ENCODE measurements around the gene RAD9A.

The RAD9A gene

DNA sequence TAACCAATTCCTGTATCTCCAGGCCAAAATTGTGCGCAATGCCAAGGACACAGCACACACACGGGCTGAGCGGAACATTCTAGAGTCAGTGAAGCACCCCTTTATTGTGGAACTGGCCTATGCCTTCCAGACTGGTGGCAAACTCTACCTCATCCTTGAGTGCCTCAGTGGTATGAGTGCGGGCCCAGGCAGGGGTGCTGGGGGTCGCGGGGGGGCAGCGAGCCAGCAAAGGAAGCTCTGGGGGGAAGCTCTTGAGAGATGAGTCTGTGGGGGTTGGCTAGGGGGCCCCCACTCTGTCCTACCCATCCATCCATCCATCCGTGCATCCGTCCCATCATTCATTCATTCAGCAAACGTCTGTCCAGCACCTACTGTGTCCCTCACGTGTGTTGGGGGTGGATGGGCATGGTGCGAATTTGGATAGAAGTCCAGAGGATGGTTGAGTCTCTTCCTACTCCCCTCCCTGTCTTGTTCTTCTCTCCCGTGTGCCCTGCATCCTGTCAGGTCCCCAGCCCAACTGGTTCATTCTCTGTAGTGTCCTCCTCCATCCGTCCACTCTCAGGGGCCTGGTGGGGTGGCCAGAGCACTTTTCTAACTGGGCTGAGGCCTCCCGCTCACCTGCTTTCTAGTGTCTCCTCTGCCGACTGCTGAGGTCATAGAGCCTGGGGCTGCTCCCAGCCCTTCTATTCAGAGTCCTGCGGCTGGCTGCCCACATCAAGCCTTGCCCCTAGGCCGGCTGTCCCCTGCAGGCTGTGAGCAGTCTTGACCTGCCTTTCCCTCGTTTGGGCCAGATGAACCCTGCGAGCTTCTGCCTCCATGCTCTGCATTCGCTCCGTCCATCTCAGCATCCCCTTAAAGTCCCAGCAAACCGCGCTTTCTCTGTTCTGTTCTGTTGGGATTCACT is 39.8 kb downstream of the RAD9A start:
- H3K4me3 Mint-ChIP-seq, result peak overlapping the region in 1 of 2 donors; percentile 17
- peaks cover 81% of the 10 kb centered on the region for H3K4me1 Mint-ChIP-seq
- no peaks in the 10 kb centered on the region for H3K9me3 Mint-ChIP-seq
- DNase-seq (no peak), ATAC-seq (no peak)
- peak overlapping the region; percentile 10 to 86 for H3K27ac Mint-ChIP-seq
- H3K27me3 Mint-ChIP-seq, result no peaks in the 10 kb centered on the region

DNA sequence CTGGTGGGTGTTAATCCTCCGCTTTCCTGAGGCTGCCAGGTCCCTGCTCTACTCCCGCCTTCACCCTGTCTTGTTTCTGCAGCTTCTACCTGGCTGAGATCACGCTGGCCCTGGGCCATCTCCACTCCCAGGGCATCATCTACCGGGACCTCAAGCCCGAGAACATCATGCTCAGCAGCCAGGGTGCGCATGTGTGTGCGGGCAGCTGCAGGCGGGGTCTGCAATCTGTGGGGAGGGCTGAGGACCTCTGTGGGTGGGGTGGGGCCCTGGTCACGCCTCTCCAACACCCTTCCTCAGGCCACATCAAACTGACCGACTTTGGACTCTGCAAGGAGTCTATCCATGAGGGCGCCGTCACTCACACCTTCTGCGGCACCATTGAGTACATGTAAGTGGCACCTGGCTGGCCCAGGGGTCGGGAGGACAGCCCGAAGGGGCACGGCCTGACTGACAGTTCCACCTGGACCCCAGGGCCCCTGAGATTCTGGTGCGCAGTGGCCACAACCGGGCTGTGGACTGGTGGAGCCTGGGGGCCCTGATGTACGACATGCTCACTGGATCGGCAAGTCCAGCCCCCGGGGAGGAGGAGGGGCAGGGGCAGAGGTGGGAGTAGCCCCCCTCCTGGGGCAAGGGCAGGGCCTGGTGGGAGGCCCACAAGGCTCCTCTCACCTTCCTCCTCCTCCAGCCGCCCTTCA is 41.0 kb downstream of the RAD9A start:
- no peaks in the 10 kb centered on the region for H3K27me3 Mint-ChIP-seq
- peak overlapping the region in 1 of 2 donors; percentile 86 for H3K27ac Mint-ChIP-seq
- H3K4me1 Mint-ChIP-seq, result peaks cover 76% of the 10 kb centered on the region
- DNase-seq (no peak), ATAC-seq (no peak)
- peak overlapping the region in 1 of 2 donors; percentile 85 for H3K4me3 Mint-ChIP-seq
- no peaks in the 10 kb centered on the region for H3K9me3 Mint-ChIP-seq

DNA sequence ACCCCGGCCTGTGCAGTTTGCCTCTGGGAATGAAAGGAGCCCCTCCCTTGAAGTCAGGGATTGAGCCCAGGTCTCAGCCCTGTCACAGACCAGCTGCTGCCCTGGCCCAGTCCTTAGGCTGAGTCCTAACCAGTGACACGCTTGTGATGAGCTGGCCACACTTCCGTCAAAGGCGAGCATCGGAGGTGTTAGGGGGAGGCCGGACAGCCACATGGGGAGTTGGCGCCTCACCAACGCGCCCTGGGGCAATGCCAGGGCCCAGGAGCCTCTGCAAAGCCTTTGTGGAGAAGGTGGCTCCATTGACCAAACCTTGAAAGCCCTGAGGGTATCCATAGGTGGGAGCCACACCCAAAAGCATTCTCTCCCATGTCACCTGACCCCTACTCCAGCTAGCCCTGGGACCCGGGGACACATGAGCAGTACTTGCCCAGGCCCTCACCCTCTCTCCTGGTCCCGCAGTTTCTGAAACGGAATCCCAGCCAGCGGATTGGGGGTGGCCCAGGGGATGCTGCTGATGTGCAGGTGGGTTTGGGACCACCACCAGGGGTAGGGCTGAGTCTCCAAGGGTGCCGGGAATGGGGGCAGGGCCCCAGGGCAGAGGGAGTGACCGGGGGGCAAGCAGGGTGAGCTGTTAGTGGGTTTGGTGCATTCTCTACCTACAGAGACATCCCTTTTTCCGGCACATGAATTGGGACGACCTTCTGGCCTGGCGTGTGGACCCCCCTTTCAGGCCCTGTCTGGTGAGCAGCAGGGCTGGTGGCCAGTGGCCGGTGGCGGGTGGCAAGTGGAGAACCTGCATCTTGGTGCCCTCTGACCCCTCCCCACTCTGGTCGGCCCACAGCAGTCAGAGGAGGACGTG is 42.0 kb downstream of the RAD9A start:
- H3K27me3 Mint-ChIP-seq, result no peaks in the 10 kb centered on the region
- peaks cover 83% of the 10 kb centered on the region for H3K4me1 Mint-ChIP-seq
- ATAC-seq (no peak), DNase-seq (peak in 1 of 2 donors; percentile 38)
- H3K4me3 Mint-ChIP-seq, result peak overlapping the region; percentile 85 to 88
- H3K27ac Mint-ChIP-seq, result peak overlapping the region; percentile 33 to 89
- no peaks in the 10 kb centered on the region for H3K9me3 Mint-ChIP-seq

DNA sequence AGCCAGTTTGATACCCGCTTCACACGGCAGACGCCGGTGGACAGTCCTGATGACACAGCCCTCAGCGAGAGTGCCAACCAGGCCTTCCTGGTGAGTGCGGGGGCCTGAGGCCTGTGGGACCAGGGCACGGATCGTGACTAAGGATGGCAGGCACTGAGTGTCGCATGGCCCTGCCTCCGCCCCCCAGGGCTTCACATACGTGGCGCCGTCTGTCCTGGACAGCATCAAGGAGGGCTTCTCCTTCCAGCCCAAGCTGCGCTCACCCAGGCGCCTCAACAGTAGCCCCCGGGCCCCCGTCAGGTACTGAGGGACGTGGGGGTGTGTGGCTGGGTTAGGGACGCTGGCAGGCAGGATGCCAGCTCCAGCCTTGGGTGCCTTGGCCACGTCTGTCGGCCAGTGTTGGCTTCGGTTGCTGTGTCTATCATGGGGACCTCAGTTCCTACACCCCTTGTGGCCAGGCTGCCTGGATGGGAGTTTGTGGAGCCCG is 42.7 kb downstream of the RAD9A start:
- H3K27me3 Mint-ChIP-seq, result no peaks in the 10 kb centered on the region
- DNase-seq, result peak in 1 of 2 donors; percentile 45
- H3K4me3 Mint-ChIP-seq, result peak overlapping the region; percentile 85 to 88
- ATAC-seq, result no peak
- H3K27ac Mint-ChIP-seq, result peak overlapping the region; percentile 19 to 89
- no peaks in the 10 kb centered on the region for H3K9me3 Mint-ChIP-seq
- peaks cover 84% of the 10 kb centered on the region for H3K4me1 Mint-ChIP-seq

- Mint-ChIP-seq H3K4me1 (peaks cover 86% of the 10 kb centered on the region), H3K27me3 (no peaks in the 10 kb centered on the region)
- no peak for DNase-seq
Observed at GRCh38 chr11:67435031-67435726, 43.4 kb downstream of the RAD9A start.

GRCh38 chr11:67435727-67436458 is 44.1 kb downstream of the RAD9A start:
- Mint-ChIP-seq H3K4me1 (peaks cover 86% of the 10 kb centered on the region), H3K9me3 (no peaks in the 10 kb centered on the region), H3K27me3 (no peaks in the 10 kb centered on the region), H3K27ac (peak overlapping the region; percentile 88 to 89), H3K4me3 (peak overlapping the region; percentile 85 to 88)
- DNase-seq, result no peak
- ATAC-seq, result peak; percentile 8

More at GRCh38 chr11:67435031-67435726, 43.4 kb downstream of the RAD9A start:
- Mint-ChIP-seq H3K9me3 (no peaks in the 10 kb centered on the region), H3K27ac (peak overlapping the region; percentile 86 to 88), H3K4me3 (peak overlapping the region; percentile 85 to 88)
- no peak for ATAC-seq

- peak; percentile 60 for ATAC-seq
- H3K4me1 Mint-ChIP-seq, result peaks cover 86% of the 10 kb centered on the region
Observed at GRCh38 chr11:67436459-67437081, 44.8 kb downstream of the RAD9A start.

DNA sequence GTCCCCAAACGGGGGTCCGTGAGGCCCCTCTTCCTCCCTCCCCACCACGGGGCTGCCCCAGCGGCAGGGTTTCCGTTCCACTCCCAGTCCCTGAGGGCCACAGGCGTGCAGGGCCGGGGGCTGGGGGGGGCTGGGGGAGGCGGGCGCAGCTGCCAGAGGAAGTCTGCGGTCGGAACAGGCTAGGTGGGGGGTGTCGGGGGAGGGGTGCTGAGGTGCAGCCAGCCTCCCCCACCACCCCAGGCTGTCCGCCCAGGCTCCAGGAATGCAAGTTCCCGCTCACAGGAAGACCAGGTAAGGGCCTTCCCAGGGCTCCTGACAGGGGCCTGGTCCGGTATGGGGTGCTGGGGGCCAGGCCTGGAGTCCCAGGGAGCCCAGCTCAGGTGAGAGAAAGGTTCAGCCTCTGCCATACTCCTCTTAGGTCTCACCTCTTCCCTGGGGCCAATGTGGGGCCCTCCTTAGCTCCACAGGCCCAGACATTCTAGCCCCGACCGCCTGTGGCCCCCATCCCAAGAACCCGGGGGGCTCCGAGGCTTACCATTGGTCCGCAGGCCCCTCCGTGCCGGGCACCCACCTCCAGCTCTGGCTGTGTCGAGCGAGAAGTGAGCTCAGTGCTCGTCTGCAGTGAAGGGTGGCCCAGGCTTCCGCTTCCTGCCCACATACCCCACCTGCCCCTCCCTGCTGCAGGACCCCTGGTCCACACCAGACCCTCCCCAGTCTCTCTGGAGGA is 45.5 kb downstream of the RAD9A start, which contains the start of gene PTPRCAP:
PTPRCAP (minus strand) TSS at position 601 of the 727 bp plus-strand sequence; CDS start at position 538, 63 bp downstream.
- peak; percentile 78 for DNase-seq
- Mint-ChIP-seq H3K9me3 (no peaks in the 10 kb centered on the region), H3K4me1 (peaks cover 86% of the 10 kb centered on the region), H3K27me3 (no peaks in the 10 kb centered on the region), H3K27ac (peak within 1 kb of the TSS; percentile 91 to 95), H3K4me3 (peak within 1 kb of the TSS; percentile 85 to 88)
- ATAC-seq, result peak; percentile 53

More at GRCh38 chr11:67436459-67437081, 44.8 kb downstream of the RAD9A start:
- DNase-seq, result peak; percentile 64 to 84
- no peaks in the 10 kb centered on the region for H3K9me3 Mint-ChIP-seq
- no peaks in the 10 kb centered on the region for H3K27me3 Mint-ChIP-seq
- peak overlapping the region; percentile 72 to 91 for H3K27ac Mint-ChIP-seq
- H3K4me3 Mint-ChIP-seq, result peak overlapping the region; percentile 85 to 88

DNA sequence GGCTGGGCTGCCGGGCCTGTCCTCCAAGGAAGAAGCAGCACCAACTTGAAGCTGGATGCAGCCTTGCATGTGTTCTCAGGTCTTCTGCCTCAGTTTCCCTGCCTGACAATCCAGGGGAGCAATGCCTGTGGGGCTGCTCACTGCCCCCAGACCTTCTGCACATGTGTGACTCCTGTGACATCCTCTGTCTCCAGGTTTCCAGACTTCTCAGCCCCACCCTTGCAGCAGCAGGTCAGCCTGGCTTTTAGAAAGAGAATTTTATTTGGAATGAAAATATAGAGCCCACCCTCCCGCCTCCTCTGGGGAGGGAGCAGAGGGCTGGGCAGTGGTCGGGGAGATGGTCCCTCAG is 46.0 kb downstream of the RAD9A start:
- no peak for DNase-seq
- H3K4me1 Mint-ChIP-seq, result peaks cover 86% of the 10 kb centered on the region
- H3K4me3 Mint-ChIP-seq, result peak overlapping the region; percentile 85 to 88
- peak overlapping the region; percentile 83 to 95 for H3K27ac Mint-ChIP-seq
- no peaks in the 10 kb centered on the region for H3K27me3 Mint-ChIP-seq
- no peak for ATAC-seq
- no peaks in the 10 kb centered on the region for H3K9me3 Mint-ChIP-seq

GRCh38 chr11:67438158-67438902 is 46.5 kb downstream of the RAD9A start:
- H3K27ac Mint-ChIP-seq, result peak overlapping the region; percentile 83 to 95
- H3K4me3 Mint-ChIP-seq, result peak overlapping the region; percentile 85 to 88
- peaks cover 84% of the 10 kb centered on the region for H3K4me1 Mint-ChIP-seq
- peak; percentile 87 to 88 for DNase-seq
- H3K9me3 Mint-ChIP-seq, result no peaks in the 10 kb centered on the region
- no peaks in the 10 kb centered on the region for H3K27me3 Mint-ChIP-seq
- ATAC-seq, result peak; percentile 65

DNA sequence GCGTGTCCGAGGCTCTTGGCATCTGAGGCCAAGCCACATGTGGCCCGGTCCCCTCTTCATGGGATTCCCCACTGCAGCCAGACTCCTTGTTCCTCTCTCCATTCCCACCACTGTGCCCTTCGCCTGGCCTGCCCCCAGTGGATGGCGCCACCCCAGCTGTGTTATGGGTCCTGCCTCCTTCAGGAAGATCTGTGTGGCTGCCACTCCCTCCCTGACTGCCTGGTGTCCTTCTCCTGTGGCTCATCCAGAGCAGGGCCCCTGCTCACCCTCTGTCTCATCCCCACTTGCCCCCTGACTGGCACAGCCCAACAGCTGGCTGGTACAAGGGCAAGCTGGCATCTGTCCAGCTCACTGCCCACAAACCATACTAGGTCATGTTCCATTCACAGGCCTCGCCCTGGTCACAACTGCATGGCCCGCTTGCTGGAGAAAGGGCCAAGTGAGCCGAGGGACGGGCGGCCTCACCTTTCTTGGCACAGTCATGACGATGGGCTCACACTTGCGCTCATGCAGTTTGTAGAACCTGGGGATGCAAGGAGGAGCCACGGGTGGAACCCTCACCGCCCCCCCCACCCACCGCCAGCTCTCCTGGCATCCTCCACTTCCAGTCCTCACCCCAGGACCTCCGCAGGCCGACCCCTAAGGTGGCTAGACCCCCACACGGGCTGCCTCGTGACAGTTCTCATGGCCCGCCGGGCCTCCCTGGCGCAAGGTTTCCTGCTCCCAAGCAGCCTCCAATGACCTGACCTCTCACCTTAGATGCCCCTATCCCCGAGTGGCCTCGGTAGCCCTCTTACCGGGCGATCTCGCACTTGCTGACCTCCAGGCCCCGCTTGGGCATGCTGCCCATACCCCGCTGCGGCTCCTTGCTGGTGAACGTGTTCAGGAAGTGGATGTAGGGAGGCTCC is 47.8 kb downstream of the RAD9A start:
- H3K27me3 Mint-ChIP-seq, result no peaks in the 10 kb centered on the region
- H3K4me1 Mint-ChIP-seq, result peaks cover 81% of the 10 kb centered on the region
- peak overlapping the region; percentile 87 to 97 for H3K27ac Mint-ChIP-seq

More for the DNA sequence above, 47.8 kb downstream of the RAD9A start:
- peak in 1 of 2 donors; percentile 45 for DNase-seq
- H3K9me3 Mint-ChIP-seq, result no peaks in the 10 kb centered on the region
- peak overlapping the region; percentile 85 to 88 for H3K4me3 Mint-ChIP-seq
- no peak for ATAC-seq

Measured in stimulated activated naive CD8-positive, alpha-beta T cell treated with anti-CD3 and anti-CD28 coated beads, Interleukin-15, amount 100 ng/mL, for 72 hours (primary cell).